Effector CD8-positive, alpha-beta T cell (primary cell): ENCODE data around the gene SMG6.

Experiments used
- DNase-seq: peaks from one replicate; lab custom pipeline; 2025; lab: John Stamatoyannopoulos, UW

SMG6 gene

DNA sequence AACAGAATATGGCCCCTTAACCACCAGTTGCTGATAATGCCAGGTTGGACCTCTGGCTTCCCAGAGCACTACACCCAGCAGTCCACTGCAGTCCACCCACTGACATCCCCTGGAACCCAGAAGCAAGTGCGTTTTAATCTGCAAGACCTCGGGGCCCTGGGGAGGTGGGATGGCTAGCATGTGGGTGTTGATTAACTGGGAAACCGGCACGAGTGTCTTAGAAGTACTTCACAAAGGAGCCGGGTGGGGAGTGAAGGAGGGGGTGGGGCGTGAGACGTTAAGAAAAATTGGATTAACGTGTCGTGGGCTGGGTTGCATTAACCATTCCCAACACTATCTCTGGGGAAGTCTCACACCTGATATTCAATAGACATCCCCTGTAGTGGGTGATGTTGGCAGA lies 254.8 kb downstream of the SMG6 start:
- no peak for DNase-seq

DNA sequence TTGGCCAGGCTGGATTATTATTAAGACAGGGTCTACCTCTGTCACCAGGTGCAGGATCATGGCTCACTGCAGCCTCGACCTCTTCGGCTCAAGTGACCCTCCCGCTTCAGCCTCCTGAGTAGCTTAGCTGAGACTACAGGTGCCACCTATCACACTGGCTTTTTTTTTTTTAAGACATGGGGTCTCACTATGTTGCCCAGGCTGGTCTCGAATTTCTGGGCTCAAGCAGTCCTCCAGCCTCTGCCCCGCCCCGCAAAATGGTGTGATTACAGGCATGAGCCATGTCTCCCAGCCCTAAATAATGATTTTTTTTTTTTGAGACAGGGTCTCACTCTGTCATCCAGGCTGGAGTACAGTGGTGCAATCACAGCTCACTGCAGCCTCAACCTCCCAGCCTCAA lies 256.0 kb downstream of the SMG6 start:
- no peak for DNase-seq

DNA sequence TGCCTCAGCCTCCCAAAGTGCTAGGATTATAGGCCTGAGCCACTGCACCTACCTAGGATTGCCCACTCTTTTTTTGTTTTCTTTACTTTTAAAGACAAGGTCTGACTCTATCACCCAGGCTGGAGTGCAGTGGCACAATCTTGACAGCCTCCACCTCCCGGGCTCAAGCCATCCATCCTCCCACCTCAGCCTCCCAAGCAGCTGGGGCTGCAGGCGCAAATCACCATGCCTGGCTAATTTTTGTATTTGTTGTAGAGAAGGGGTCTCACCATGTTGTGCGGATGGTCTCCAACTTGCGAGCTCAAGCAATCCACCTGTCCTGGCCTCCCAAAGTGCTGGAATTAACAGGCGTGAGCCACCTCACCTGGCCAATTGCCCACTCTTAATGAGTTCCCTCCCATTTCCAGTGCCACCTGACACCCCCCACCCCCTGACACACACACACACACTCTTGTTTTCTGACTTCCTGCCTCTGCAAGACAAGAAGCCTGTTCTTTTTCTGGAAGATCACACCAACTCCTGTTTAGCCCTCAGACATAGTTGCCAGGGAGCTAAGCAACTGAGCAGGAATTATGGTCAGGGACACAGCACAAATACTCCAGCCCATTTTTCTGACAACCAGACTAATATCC lies 259.2 kb downstream of the SMG6 start:
- DNase-seq = no peak

DNA sequence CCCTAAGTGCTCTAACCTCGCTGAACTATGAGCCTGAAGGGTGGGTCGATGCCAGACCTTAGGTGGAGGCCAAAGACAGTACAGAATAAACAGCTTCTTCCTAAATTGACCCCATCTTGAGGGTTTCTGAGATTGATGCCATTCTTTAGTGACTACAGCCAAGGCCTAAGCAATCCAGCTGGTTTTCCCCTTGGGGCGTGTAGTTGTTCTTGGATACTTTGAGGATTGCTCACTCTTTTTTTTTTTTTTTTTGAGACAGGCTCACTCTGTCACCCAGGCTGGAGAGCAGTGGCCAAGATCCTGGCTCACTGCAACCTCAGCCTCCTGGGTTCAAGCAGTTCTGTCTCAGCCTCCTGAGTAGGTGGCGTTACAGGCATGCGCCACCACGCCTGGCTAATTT lies 259.8 kb downstream of the SMG6 start:
- no peak for DNase-seq

DNA sequence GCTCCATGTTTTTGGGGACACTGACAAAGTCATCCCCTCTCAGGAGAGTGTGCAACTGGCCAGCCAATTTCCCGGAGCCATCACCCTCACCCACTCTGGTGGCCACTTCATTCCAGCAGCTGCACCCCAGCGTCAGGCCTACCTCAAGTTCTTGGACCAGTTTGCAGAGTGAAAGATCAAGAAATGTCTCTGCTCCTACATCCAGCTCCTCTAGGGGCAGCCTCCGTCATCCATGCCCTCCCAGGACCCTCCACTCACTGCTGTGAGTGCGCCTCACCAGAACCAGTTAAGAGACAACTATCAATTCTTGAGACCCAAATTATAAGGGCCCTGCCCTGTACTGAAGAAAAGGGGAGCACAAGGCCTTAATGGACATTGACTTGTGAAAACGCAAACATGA lies 260.7 kb downstream of the SMG6 start:
- no peak for DNase-seq

DNA sequence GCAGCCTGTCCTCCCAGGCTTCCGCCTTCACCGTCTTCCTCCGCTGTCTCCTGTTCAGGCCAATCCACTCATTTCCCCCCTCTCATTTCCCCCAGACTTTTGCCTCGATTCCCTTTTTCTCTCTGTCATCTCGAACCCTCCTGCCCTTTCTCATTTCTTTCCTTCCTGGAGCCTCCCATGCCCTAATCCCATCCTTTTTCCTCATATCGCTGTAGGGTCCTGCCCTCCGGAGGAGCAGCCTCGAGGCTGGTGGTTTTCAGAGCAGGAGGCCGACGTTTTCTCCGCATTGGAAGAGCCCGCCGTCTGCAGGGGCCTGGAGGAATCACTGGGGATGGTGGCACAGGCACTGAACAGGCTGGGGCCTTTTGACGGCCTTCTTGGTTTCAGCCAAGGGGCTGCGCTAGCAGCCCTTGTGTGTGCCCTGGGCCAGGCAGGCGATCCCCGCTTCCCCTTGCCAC lies 261.2 kb downstream of the SMG6 start:
- no peak for DNase-seq

DNA sequence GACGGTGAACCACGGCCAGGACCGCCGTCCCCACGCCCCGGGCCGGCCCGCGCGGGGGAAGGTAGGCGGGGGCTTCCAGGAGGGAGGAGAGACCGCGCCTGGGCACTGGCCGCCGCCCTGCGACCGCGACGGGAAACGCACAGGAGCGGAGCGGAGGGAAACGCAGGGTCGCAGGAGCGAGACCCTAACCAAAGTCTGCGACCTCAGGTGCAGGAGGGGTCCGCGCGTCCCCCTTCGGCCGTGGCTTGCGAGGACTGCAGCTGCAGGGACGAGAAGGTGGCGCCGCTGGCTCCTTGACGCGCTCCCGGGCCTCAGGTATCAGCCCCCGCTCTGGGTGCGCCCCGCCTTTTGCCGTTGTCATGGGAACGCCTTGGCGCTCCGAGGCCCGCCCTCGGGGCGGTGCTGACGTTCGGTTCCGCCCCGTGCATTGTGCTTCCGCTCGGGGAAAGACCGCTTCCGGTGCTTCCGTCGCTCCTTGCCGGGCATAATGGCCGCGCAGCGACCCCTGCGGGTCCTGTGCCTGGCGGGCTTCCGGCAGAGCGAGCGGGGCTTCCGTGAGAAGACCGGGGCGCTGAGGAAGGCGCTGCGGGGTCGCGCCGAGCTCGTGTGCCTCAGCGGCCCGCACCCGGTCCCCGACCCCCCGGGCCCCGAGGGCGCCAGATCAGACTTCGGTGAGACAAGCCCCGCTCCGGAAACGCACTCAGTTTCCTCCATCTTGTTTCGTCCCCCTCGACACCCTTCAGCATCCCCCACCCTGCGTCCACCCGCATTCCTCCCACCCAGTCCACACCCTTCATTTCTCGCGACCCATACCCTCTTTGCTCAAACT lies 261.8 kb downstream of the SMG6 start, which contains the start of gene OVCA2:
TSS of gene OVCA2 (plus strand) at position 462 of the 829 bp plus-strand sequence. CDS start at position 488, 26 bp downstream.
- peak; percentile 97 for DNase-seq

DNA sequence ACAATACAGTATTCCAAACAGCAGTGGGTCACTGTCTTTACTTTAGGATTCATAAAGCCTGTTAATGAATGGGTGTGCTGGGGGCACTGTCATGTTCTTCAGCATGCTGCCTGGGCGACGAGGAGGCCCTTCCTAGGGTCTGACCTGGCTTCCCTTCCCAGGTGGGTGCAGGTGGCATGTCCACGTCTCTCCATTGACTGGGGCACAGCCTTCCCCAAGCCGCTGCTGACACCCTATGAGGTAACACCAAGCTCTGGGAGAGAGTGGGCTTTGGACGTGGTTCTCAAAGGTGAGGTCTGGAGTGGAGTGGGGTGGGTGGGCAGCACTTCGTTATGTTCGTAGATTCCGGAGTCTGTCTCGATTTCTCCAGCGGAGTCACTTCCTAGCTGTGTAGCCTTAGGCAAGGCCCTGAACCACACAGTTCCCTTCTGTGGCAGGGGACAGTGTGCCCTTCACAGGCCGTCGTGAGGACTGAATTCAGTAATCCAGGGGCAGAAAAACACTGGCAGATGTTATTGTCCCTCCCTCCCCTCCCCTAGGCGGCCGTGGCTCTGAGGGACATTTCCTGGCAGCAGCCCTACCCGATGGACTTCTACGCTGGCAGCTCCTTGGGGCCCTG lies 262.5 kb downstream of the SMG6 start:
- no peak for DNase-seq

DNA sequence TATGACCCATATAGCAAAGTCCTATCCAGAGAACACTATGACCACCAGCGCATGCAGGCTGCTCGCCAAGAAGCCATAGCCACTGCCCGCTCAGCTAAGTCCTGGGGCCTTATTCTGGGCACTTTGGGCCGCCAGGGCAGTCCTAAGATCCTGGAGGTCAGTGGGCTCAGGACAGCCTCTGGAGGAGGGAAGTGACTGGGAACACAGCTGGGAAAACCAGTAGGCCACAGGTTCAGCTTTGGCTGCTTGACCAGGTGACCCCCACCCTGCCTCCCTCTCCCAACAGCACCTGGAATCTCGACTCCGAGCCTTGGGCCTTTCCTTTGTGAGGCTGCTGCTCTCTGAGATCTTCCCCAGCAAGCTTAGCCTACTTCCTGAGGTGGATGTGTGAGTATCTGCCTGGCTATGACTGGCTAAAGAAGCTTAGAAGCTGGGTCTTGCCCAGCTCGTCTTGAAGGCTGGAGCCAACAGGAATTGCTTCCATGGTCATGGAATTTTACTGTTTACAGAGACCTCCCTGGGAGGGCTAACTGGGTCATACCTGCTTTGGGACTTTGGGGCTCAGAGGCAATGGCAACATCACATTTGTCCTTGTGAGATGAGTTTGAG lies 263.3 kb downstream of the SMG6 start:
- no peak for DNase-seq

DNA sequence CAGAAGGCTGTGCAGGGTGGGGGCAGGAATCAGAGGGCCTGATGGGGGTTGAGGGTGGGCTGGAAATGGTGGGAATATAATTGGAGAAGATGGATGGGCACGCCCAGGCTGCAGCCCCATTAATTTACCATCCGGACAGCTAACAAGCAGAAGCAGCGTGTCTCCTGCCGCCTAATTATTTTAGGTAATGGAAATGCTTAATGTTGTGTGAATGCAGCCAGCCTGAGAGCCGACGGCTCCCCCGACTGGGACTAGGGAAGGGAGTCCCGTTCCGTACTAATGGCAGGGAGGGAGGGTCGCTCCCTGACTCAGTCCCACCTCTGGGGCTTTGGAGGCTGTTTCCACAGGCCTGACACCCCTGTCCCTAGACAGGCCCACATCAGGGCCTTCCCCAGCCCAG lies 266.4 kb downstream of the SMG6 start:
- no peak for DNase-seq

DNA sequence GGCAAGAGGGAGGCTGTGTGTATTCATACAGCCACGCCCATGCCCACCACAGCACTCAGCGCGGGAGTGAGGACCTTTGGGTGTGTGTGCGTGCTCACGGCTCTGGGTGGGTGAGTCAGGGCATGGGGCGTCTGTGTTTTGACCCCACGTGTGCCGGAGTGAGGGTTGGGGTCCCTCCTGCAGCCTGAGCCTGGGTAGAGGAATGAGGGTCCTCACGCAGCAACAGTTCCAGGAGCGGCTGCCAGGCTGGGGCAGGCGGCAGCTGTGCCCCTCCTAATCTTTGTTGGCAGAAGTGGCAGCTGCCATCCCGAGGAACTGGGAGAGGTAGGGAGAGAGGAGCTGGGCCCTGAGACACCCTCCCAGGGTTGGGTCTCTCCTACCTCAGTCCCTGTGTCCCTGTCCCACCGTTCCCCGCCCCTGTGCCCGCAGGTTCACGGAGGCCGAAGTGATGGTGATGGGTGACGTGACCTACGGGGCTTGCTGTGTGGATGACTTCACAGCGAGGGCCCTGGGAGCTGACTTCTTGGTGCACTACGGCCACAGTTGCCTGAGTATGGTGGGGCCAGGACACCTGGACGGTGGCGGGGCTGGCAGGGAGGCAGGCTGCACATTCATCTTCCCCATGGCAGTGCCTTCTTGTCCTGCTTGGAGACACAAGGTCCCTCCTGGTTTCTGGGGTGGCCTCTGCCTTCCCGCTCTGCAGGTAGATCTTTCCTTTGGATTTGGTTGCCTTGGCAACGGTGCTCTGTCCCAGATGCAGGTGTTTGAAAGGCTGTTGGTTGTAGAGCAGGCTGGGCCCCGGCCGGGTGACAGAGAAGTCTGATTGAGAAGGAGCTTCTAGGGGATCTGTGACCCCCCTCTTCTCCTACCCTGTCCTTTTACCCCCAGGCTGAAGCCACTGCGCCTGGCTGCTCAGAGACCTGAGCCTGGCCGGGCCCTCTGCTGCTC lies 267.8 kb downstream of the SMG6 start:
- DNase-seq = no peak

DNA sequence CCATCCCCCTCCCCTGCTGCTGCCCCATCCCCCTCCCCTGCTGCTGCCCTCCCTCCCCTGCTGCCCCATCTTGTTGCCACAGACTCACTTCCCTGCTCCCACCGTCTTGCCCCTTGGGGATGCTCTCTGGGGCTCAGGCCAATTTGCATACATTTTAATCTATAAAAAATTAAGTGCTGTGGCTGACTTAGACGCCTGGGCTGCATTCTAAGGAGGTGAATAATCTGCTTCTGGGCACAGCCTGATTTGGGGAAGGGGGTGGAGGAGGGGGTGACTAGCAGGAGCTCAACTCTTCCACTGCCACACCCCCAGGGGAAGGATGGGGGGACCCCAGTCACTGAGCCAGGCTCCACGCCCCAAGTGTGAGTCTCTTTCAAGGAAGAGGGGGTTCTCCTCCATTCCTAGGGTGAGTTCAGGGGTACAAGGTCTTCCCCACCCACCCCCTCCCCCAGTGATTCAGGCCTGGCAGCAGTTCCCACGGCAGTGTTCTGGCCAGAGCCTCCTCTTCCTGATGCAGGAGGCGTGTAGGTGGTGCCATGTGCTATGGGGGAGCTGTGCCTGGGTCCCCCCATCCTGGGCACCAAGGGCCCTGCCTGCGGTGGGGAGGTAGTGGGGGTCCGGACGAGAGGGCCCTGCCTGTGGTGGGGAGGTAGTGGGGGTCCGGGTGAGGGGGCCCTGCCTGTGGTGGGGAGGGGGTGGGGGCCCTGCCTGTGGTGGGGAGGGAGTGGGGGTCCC lies 268.6 kb downstream of the SMG6 start:
- no peak for DNase-seq

DNA sequence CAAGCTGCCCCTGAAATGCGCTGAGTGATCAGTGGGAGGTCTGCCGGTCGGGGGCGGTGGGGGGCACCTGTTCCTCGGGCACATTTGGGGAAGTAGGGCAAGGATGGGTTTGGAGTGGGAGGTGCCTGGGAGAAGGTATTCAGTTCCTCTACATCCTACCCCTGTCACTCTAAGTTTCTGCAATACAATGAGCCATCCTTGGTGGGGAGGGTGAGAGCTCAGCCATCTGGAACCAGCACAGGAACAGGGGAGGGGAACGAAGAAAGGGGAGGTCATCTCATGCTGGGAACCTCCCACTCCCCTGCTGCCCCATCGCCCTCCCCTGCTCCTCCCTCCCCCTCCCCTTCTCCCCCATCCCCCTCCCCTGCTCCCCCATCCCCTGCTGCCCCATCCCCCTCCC lies 269.4 kb downstream of the SMG6 start:
- no peak for DNase-seq

DNA sequence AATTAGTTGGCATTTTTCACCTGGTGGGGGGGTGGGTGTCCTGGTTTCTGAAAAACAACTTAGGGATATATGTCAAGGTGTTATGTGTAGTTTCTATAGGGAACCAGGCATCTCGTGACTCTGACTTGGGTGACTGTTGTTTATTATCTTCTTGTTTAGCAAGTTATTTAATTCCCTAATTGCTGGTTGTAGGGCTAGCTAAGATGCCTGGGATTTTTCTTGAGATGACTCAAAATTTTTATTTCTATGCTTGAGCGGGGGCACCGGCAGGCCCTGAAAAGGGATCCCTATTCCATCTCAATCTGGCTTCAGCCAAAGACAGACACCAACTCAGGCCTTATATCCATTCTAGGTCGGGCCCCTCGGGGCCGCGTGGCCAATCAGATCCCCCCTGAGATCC lies 270.4 kb downstream of the SMG6 start:
- no peak for DNase-seq

DNA sequence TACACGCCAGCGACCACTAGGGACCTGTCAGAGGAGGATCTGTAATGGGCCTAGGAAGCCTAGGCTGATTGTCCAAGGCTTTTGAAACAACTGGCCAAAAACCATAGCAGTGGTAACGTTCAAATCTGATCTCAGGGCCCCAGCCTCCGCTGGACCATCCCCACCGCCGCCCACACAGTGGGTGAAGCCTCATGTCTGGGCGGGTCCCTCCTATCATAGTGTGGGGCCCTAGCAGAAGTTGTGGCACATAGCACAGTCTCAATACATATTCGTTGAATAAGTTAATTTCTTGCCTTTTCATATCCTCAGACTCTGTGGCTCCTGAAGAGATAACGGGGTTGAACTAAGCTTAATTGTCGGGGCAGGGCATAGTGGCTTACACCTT lies 272.8 kb downstream of the SMG6 start:
- peak; percentile 33 for DNase-seq

DNA sequence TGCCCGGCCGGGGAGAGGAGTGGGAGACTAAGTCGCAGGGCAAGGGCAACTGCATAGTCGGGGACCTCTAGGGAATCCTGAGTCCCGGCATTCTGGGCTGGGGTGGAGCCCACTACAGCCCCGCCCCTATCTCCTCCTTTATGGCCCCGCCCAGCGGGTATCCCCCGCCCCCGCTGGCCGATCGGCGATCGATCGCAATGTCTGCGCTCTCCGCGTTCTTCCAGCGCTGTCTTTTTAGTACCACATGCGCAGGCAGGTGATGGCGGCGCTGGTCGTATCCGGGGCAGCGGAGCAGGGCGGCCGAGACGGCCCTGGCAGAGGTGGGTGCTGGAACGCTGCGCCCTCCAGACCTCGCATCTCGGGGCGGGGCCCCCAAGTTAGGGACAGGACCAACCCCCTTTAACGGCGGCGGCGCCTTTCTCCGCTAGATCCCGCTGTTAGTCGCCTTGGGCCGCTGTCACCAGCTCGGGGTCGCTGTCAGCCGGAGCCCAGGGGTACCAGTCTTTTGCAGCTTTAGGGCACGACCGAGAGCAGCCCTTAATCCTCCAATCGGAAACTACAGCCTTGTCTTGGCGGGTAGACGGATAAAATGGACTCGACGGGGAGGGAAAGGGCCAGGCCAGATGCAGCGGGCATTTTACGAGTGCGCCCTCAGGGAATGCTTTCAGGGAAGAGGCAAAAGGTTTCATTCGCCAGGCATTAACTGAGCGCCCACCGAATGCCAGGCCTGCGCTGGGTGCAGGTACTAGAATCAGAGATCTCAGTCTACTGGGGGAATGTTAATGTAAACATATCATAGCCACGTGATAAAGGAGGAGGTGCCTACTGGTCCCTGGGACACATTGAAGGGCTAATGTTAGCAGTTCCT lies 273.4 kb downstream of the SMG6 start, which contains the start of gene DPH1:
TSS of gene DPH1 (plus strand) at position 243 of the 868 bp plus-strand sequence. CDS start at position 260, 17 bp downstream.
- peak; percentile 76 for DNase-seq

DNA sequence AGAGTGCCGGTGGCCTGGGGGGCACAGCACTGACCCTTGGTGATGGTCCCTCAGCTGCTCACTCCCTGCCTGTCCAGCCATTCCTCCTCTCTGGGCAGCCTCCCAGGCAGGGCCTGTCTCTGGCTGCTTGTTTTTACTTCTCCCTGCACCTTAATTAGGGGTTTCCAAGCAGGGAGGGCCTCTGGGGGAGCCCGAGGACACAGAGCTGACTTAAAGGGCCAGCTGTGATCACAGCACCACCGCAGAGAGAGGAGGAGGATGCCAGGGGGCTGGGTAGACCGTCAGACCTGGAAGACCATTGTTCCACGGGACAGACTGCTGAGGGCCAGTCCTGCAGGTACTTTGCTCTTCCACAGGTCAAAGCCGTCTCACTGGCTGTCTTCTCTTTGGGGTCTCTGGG lies 274.8 kb downstream of the SMG6 start:
- no peak for DNase-seq

DNA sequence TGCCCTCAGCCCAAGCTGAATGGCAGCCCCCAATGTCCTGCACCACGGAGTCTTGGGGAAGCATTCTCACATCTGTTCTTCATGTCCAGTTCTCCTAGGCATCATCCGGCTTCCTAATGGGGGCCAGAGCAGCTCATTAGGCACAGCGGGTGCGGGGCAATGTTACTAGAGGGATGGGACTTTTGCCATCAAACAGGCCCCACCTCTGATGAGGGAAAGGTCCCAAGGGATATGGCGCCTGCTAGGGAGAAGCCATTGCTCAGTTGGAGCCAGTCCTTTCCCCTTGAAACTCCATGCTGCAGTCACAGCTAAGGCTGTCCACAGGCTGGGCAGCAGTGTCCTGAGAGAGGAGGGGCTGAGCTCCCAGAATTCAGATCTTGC lies 275.4 kb downstream of the SMG6 start:
- DNase-seq = no peak

DNA sequence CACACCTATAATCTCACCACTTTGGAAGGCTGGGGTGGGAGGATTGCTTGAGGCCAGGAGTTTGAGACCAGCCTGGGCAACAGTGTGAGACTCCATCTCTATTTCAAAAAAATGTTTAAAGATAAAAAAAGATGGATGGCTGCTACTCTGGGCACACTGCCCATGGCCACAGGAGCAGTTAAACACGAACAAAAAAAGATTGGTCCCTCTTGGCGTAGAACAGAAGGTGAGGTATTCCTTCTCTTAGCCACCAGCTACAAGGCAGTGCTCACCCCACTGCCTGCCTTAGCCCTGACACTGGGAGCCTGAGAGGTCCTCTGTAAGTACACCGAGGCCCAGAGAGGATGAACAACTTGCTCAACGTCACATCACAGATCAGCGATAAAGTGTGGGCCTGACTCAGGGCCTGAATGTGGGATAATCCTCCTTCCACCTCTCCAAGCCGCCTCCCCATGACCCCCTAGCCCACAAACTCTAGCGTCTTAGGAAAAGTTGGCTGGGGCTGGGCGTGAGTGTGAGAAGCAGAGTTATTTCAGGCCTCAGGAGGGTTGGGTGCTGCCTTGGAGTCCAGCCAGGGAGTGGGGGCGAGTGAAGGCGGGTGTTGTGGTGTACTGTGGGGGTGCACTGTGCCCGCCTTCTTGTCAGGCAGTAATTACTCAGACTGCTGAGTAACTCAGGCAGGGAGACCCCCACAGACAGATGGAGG lies 275.9 kb downstream of the SMG6 start:
- DNase-seq = no peak
